Measurements from ENCODE around the gene SIL1.

DNA sequence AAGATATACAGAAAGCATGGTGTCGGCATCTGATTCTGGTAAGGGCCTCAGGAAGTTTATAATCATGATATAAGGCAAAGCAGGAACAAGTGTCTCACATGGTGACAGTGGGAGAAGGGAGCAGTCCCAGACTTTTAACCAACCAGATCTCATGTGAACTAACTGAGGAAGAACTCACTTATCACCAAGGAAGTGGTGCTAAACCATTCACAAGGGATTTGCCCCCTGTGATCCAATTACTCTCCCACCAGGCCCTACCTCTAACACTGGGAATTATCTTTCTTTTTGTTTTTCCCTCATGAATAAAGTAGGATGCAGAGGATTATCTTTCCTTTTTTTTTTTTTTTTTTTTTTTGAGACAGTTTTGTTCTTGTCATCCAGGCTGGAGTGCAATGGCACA lies 199.6 kb downstream of the SIL1 start:
- TF ChIP-seq, protein P1, sequence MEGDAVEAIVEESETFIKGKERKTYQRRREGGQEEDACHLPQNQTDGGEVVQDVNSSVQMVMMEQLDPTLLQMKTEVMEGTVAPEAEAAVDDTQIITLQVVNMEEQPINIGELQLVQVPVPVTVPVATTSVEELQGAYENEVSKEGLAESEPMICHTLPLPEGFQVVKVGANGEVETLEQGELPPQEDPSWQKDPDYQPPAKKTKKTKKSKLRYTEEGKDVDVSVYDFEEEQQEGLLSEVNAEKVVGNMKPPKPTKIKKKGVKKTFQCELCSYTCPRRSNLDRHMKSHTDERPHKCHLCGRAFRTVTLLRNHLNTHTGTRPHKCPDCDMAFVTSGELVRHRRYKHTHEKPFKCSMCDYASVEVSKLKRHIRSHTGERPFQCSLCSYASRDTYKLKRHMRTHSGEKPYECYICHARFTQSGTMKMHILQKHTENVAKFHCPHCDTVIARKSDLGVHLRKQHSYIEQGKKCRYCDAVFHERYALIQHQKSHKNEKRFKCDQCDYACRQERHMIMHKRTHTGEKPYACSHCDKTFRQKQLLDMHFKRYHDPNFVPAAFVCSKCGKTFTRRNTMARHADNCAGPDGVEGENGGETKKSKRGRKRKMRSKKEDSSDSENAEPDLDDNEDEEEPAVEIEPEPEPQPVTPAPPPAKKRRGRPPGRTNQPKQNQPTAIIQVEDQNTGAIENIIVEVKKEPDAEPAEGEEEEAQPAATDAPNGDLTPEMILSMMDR (IDR thresholded peaks at IDR 0.05) = no peak
- no peak for TF ChIP-seq POLR2A (IDR thresholded peaks at IDR 0.05)
